Ovary (tissue), 3 donors: Measurements from ENCODE around the gene PARPBP.

ENCODE experiments used
- CTCF ChIP-seq, 3 donors: fragments of 450-650 bp in 2 of 3; fragments of 200-600 bp in 1 of 3; IDR thresholded peaks; one replicate each; pipeline versions ENCODE4 v1.5.1 to v1.8.0; 2016 to 2022; ENCODE audit warnings: antibody characterized with exemption in 3 of 3, mild to moderate bottlenecking in 1 of 3
- EP300 ChIP-seq: sonication (generic); formaldehyde crosslinking; IDR thresholded peaks from one replicate; pipeline ENCODE4 v1.6.1; 2017; ENCODE audit warnings: antibody characterized with exemption
- donor health status: DM: no; HTN: no; CAD: no.

GRCh38 chr12:102220736-102221135 lies 100.8 kb downstream of the PARPBP start:
- TF ChIP-seq EP300 (no peak), CTCF (IDR thresholded peaks at IDR 0.05) (no peak)
